ENCODE measurements around the gene ZNF827. TPM values are rescaled to one million over a fixed set of nuclear protein-coding genes. Genes with fewer than 3 reads are reported as not detected.
A peak's percentile ranks its signal among the peaks of the same experiment; 100 is the strongest.

ZNF827 gene
- total RNA-seq, 1 experiment from 2014 or later: 9.8 TPM

- Histone ChIP-seq H3K9me2 (replicated peaks; ENCODE audit: low read length) (no peaks in the 10 kb centered on the region), H3K4me2 (ENCODE audit: low read length) (peak overlapping the region; percentile 21; the same call in 1 of the 2 replicates), H3K27me3 (ENCODE audit: low read length) (no peaks in the 10 kb centered on the region), H3K9me3 (ENCODE audit: low read length) (0 out of 2 replicates have a peak, but pooled peaks cover 12% of the 10 kb centered on the region), H3K36me3 (ENCODE audit: low read depth, low read length) (peaks cover 21% of the 10 kb centered on the region), H4K20me1 (ENCODE audit: low read length) (no peaks in the 10 kb centered on the region), H3K9ac (ENCODE audit: low read length) (peak overlapping the region; percentile 40; the same call in 1 of the 2 replicates), H2AFZ (ENCODE audit: low read length) (no peak overlapping the region), H3F3A (ENCODE audit: low read length, unreplicated experiment) (peaks cover 6% of the 10 kb centered on the region), H3K4me1 (ENCODE audit: insufficient read depth, low read length) (peaks cover 24% of the 10 kb centered on the region), H3K4me3 (ENCODE audit: low read length) (no peak overlapping the region), H3K27ac (ENCODE audit: low read length) (peak overlapping the region; percentile 88), H3K79me2 (ENCODE audit: low read length) (no peaks in the 10 kb centered on the region)
- CTCF ChIA-PET: no interaction called here
- intact Hi-C loops (cut with micrococcal nuclease): loop anchor here (2.0 kb wide), 1 partner anchor 194 kb away; the partner anchor contains the start of gene MMAA
- DNase-seq: peak; percentile 92
- POLR2A ChIA-PET (ENCODE audit: unreplicated experiment): no interaction called here
- TF ChIP-seq CTCF (conservative IDR thresholded peaks at IDR 0.05; ENCODE audit: low read depth, low read length) (no peak), EZH2 (IDR thresholded peaks at IDR 0.05; ENCODE audit: low read length, unreplicated experiment) (no peak), EZH2phosphoT487 (IDR thresholded peaks at IDR 0.05; ENCODE audit: borderline replicate concordance, low read length) (no peak)
- no TSS peak for BruUV-seq (replicated peaks)
- peak; percentile 77 for ATAC-seq
These were observed 125.7 kb downstream of the ZNF827 start for GRCh38 chr4:145812919-145813318.

DNA sequence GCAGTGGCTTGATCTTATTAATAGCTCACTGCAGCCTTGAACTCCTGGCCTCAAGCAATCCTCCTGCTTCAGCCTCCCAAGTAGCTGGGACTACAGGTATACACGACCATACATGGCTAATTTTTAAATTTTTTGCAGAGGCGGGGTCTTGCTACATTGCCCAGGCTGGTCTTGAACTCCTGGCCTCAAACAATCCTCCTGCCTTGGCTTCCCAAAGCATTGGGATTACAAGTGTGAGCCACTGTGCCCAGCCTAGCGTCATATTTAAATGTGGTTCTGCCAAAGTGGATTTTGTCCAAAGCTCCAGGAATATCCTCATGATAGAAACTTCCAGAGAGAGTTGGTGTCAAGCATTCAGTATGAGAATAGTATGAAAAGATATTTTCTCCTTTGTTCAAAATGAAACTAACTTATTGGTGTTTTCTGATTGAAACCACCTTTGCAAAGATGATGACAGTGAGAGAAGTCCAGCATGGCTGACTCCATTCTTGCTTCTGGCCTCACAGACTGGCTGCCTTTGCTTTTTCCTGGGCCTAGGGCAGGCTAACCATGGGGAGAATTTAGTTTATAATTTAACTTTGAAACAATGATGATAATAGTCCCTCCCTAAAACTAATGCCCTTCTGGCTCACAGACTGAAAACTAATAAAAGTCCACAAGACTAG is 129.6 kb downstream of the ZNF827 start:
- H3K27me3 ChIP-seq (ENCODE audit: low read length): no peaks in the 10 kb centered on the region
- no peak overlapping the region for H3K4me3 ChIP-seq (ENCODE audit: low read length)
- peaks cover 21% of the 10 kb centered on the region for H3K36me3 ChIP-seq (ENCODE audit: low read depth, low read length)
- H3K9ac ChIP-seq (ENCODE audit: low read length): peak overlapping the region; percentile 78
- H3K4me1 ChIP-seq (ENCODE audit: insufficient read depth, low read length): peaks cover 47% of the 10 kb centered on the region
- no peaks in the 10 kb centered on the region for H3K79me2 ChIP-seq (ENCODE audit: low read length)
- TF ChIP-seq CTCF (conservative IDR thresholded peaks at IDR 0.05; ENCODE audit: low read depth, low read length): no peak
- TF ChIP-seq EZH2 (IDR thresholded peaks at IDR 0.05; ENCODE audit: low read length, unreplicated experiment): no peak
- TF ChIP-seq EZH2phosphoT487 (IDR thresholded peaks at IDR 0.05; ENCODE audit: borderline replicate concordance, low read length): no peak
- intact Hi-C loops (cut with micrococcal nuclease): loop anchor here (1.0 to 5.0 kb wide), 3 partner anchors 33 to 78 kb away; no protein-coding TSS in a partner anchor
- H4K20me1 ChIP-seq (ENCODE audit: low read length): no peaks in the 10 kb centered on the region
- ChIA-PET POLR2A (ENCODE audit: unreplicated experiment) (interaction anchor here (0.6 kb wide), 2 partner anchors 42 to 668 kb away, joined by 6 to 8 read pairs; no protein-coding TSS in a partner anchor), CTCF (no interaction called here)
- 0 out of 2 replicates have a peak, but pooled peaks cover 12% of the 10 kb centered on the region for H3K9me3 ChIP-seq (ENCODE audit: low read length)
- no peak for ATAC-seq
- no peaks in the 10 kb centered on the region for H3K9me2 ChIP-seq (replicated peaks; ENCODE audit: low read length)
- TSS peak; percentile 54 for BruUV-seq (replicated peaks)
- peak overlapping the region; percentile 73 for H3K4me2 ChIP-seq (ENCODE audit: low read length)
- DNase-seq: no peak
- H3F3A ChIP-seq (ENCODE audit: low read length, unreplicated experiment): peaks cover 8% of the 10 kb centered on the region
- H3K27ac ChIP-seq (ENCODE audit: low read length): peak overlapping the region; percentile 92
- no peak overlapping the region for H2AFZ ChIP-seq (ENCODE audit: low read length)

Data from PC-3 (cell line).